Colon (tissue), 2 donors: ENCODE measurements around the gene CPN2.

ENCODE experiments used
- FAIRE-seq: peaks from 2 replicates; lab custom pipeline; 2012; peaks lifted over from hg19 to GRCh38; lab: Jason Lieb, UNC
- donor health status: control.
- donor health status: control.

The CPN2 gene

GRCh38 chr3:194327218-194328052 is 23.7 kb downstream of the CPN2 start:
- no peak for FAIRE-seq

DNA sequence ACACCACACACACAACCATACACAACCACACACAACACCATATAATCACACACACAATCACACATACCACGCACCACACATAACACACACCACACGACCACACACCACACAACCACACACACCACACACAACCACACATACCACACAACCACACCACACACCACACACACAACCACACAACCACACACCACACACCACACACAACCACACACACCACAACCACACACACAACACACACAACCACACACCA is 24.2 kb downstream of the CPN2 start:
- no peak for FAIRE-seq

DNA sequence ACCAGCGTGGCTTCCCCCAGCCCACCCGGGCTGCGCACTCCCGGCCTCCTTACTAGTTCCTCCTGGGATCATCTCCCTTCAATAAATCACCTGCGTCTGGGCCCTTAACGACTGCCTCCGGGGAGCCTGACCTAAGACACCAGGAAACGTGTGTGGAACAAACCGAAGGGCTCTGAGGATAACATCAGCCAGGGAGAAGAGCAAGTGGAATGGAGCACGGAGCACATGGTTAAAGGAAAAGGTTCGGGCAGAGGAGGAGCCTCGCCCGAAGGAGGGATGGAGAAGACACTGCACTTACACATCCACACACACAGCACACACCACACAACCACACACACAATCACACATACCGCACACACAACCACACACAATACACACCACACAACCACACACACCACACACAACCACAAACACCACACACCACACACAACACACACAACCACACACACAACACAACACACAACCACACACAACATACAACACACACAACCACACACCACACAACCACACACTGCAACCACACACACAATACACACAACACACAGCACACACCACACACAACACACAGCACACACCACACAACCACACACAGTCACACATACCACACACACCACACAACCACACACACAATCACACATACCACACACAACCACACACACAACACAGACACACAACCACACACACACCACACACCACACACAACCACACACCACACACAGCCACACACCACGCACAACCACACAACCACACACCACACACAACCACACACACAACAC is 24.7 kb downstream of the CPN2 start:
- no peak for FAIRE-seq

- no peak for FAIRE-seq
Measured at GRCh38 chr3:194325424-194326153, 25.5 kb downstream of the CPN2 start.

- FAIRE-seq, result no peak
Measured at GRCh38 chr3:194324823-194325327, 26.3 kb downstream of the CPN2 start.

DNA sequence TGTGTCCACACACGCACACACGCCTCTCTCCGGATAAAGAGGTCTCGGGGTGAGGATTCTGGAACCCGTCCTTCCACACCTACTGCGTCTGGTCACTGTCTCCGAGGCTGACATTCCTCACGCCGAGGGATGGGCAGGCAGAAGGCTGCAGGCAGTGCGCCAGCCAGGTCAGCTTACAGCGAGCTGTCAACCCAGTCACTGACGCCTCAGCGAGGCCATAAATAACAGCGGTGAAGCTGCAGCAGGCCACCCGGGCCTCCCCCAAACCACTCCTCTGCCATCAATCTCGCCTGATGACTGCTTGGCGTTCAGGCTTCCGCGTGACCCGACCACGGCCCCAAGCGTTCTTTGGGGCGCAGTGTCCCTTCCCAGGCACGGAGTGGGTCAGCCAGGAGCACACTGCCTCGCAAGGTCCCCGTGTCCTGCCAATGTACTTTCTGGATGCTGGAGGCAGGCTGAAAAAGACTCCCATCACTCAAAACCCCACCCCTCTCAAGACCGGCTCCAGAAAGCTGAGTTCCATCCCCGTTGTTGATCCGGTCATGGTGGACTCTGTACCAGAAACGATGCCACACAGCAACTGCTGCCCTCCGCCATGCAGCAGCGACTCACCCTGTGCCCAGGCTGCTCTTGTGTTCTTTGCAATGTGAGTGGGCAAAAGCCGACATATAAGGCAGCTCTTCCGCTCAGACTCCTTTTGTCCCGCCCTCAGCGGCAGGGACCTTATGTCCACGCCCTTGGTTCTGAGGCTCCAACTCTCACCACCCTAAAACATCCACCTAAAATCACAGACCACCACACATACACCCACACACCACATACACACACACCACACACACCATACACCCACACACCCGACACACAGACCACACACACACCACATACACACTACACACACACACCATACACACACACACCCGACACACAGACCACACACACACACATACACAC is 27.1 kb downstream of the CPN2 start:
- FAIRE-seq, result no peak

GRCh38 chr3:194322678-194323211 is 28.4 kb downstream of the CPN2 start:
- no peak for FAIRE-seq

DNA sequence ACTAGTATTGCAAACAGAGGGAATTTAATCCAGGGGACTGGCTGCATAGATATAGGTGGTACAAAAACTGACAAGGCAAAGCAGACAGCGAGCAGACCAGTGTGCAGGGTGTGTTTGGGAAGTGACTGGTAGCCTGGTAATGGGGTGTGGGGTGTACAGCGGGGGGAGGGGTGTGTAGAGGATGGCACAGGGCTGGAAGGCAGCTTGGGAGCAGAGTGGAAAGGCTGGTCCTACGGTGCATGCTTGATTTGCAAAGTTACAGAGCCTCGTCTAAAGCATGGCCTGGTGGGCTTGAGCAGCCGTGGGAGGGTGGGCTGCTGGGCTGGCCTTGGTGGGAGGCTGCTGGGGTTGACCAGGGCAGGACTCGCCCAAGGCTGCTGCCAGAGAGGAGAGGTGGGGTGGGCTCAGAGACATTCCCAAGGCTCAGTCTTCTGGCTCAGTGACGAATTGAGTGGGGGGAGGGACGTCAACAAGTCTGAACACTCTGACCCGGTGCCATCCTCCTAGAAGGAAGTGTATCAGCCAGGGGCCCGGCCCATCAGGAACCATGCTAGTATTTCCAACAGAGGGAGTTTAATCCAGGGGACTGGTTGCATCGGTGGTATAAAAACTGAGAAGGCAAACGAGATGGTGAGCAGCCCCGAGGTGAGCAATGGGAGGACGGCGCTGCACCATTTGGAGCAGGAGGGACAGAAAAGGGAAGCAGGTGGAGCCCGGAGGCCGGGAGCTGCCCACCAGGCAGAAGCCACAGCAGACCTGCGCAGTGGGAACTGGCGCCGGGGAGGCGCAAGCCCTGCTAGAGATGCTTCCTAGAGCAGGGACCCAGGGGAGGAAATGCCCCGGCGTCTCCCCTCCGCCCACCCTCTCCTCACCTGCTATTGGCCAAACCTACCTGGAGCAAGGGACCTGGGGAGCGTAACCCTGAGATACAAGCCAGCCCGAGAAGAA is 29.2 kb downstream of the CPN2 start:
- FAIRE-seq, result no peak

DNA sequence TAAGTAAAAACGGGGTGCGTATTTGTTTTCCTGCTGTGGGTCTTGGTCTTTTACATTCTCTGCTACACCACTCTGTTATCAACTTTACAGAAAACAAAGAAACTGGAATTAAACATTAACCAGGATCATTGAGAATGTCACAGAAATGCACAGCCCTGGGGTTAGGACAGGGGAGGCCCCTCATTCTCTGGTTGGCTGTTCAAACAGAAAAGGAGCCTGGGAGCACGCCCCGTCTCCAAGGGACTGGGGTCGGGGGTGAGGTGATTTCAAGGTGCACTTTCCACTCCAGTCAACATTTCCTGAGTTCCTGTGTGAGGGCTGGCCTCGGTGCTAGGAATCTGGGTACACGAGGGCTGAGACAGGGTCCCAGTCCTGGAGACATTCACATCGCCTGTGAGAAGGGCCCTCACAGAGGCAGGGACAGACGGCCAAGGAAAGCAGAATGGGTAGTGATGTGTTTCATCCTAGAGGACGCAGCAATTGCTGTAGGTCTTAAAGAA is 30.3 kb downstream of the CPN2 start:
- FAIRE-seq, result no peak

- no peak for FAIRE-seq
Measured at GRCh38 chr3:194320100-194320499, 31.0 kb downstream of the CPN2 start.

DNA sequence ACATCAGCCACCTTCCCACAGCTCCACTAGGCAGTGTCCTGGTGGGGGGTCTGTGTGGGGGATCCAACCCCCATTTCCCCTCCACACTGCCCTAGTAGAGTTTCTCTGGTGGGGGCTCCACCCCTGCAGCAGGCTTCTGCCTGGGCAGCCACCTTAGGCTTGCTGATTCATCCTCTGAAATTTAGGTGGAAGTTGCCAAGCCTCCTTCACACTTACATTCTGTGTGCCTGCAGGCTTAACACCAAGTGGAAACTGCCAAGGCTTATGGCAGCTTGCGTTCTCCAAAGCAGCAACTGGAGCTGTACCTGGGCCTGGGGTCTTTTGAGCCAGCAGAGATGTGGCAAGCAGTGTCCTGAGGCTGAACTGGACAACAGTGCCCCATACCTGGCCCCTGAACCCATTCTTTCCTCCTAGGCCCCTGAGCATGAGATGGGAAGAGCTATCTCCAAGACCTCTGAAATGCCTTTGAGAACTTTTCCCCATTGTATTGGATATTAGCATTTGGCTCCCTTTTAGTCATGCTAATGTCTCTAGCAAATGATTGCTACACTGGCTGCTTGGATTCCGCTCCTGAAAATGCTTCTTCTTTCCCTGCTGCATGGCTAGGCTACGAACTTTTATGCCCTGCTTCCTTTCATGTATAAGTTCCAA is 32.5 kb downstream of the CPN2 start:
- FAIRE-seq, result no peak

DNA sequence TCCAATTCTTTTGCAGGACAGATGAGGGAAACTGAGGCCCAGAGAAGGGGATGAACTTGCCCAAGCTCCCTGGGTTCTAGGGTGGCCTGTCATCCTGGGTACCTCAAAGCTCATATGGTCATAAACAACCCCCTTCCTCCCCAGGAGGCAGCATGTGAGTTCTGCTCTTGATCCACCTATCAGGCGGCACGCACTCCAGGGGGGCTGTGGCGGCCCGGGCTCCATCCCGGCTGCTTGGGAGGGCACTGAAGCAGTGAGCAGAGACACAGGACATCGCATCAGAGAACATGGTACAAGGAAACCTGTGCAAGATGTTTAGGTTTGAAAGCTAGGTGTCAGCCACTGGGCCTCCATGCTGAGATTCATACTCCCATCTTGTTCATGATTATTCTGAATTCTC is 34.2 kb downstream of the CPN2 start:
- FAIRE-seq, result no peak

DNA sequence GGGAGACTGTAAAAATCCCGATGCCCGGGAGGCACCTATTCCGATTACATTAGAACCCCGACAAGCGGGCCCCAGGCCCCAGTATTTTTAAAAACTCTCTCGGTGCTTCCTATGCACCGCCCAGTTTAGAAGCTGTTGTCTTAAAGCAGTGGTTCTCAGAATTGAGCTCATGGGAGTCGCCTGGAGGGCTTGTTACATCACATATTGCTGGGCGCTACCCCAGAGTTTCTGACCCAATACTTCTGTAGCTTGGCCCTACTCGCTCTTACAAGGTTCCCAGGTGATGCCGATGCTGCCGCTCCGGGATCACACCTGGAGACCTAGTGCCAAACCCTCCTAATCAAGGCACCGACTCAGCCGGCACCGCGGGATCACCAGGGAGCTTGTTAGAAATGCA is 35.2 kb downstream of the CPN2 start:
- no peak for FAIRE-seq

DNA sequence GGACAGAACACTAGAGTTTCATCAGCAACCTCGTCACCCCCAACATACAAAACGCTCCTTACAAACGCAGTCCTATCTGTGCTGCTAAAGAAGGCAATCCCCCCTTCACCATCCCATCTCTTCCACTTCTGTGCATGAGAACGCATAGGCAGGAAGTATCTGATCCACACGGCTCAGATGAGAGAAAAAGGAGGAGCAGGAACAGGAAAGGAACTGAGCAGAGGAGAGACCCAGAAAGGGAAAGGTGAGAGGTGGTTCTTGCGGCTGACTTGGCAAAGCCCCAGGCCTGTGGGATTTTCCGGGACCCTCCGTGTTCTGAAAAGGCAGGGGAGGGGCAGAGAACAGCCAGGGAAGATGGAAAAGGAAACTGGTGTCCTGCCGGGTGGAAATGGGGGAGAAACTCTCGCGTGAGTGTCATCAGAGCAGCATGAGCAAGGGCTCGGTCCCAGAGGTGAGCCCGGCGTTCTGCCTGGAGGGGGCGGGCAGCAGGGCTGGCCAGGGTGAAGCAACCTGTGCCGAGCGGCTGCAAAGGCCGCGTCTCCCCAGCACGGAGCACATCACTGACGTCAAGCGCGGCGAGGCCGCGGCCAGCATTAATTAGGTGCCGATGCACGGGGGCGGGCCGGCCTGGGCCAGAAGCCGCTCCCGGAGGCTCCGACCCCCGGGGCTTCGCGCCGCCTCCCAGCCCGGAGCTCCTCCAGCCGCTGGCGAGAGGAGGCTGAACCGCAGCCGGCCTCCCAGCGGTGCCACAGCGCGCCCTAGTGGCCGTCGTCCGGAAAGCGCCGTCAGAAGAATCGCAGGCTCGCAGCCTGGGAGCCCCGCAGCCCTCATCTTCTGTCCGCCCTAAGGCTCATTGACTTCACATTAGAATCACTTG is 35.8 kb downstream of the CPN2 start:
- no peak for FAIRE-seq

- FAIRE-seq, result no peak
Measured at GRCh38 chr3:194314388-194315068, 36.6 kb downstream of the CPN2 start.

DNA sequence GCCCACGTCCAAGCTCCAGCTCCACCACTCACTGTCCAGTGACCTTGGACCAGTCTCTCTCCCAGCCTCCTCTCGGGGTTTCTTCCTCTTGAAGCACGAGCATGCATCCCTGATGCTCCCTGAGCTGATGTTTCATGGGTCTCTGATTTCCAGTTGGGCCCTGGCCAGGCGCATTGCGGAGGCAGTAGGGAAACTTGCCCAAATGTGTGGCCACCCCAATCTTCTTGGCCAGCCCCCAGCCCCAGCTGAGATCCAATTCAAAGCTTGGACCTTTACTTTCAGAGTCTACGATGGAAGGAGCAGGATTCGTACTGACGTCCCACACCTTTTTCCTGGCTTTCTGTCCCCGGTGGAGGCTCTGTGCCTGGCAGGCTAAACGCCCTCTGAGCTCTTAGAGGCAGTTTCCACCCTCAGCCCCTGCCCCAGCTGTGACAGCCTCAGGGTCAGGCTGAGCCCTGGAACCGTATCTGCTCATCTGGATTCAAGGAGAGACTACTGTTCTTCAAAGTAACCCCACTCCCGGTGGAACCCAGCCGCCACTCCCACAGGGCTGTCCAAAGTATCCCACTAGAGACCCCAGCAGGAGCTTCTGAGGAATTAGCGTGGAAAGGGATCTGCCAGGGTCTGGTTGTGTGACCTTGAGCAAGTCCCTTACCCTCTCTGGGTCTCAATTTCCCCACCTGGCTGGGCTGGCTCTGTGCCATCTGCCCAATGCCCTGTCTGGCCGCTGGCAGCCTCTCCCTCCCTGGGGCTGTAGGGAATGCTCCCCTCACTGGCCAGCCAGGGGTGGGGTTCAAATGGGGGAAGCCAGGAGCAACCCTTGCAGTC is 37.4 kb downstream of the CPN2 start:
- FAIRE-seq, result no peak

DNA sequence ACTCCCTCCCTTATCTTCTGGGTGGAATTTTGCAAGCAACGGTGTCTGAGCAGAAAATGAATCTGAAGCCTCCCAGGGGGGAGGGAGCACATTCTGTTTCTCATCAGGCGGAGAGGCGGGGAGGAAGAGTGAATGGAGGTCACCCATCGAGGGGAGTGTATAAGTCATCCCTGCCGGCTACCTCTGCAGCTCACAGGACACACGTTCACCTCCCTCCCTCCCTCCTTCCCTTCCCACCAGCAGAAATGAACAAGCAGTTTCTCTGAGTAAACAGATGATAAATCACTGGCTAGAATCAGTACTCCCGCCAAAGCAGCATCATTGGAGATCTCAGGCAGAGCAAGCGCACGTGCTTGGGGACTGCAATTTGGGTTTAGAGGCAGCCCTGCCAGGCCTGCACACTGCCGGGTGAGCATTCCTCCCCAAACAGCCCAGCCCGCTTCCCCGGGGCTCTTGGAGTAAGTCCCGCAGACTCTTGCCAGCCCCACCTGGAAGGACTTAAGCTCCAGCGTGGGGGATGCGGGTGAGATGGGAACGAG is 38.3 kb downstream of the CPN2 start:
- no peak for FAIRE-seq
